GM18873 (cell line): ENCODE data around the gene AP1M1.
"Not testable (repeated sequence)": the region's sequence is repeated elsewhere in the genome, so short reads cannot be mapped to it uniquely, and the experiment has no call there.

Experiments
- ATAC-seq: cut with Tn5 transposase; IDR thresholded peaks from one replicate; pipeline ENCODE4 v1.9.1; 2021; ENCODE audit warnings: mild to moderate bottlenecking, moderate library complexity, moderate number of reproducible peaks; ENCODE audit not compliant: unreplicated experiment, low FRiP score

The AP1M1 gene

DNA sequence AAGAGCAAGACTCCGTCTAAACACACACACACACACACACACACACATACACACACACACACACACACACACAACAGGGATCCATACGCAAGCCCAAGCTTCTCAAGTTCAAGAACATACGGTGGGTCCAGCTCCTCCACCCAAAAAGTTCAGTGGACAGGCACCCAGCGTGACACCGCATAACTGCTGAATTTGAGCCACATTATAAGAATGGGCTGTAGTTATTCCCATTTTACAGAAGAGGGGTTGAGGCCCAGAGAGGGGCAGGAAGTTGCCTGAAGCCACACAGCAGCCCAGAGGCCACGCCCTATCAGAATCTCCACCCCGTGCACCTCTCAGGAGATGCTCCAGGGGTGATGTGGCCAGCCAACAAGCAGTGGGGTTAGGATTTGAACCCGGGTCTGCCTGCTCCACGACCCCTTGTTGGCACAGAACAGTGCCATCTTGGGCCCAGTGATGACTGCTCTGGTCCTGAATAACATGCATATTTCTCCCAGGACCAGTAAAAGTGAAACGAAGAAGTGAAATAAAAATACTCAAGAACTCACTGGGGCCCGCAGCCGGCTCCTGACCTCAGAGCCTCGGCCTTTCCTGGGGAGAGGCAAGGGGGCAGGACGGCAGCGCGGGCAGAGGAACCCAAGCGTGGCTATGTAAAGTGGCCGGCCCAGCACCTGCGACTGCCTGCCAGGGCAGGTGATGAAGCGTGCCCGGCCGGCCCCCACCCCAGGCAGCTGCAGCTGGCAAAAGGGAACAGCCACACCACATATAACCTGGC is 61.9 kb downstream of the AP1M1 start:
- ATAC-seq, result no peak

DNA sequence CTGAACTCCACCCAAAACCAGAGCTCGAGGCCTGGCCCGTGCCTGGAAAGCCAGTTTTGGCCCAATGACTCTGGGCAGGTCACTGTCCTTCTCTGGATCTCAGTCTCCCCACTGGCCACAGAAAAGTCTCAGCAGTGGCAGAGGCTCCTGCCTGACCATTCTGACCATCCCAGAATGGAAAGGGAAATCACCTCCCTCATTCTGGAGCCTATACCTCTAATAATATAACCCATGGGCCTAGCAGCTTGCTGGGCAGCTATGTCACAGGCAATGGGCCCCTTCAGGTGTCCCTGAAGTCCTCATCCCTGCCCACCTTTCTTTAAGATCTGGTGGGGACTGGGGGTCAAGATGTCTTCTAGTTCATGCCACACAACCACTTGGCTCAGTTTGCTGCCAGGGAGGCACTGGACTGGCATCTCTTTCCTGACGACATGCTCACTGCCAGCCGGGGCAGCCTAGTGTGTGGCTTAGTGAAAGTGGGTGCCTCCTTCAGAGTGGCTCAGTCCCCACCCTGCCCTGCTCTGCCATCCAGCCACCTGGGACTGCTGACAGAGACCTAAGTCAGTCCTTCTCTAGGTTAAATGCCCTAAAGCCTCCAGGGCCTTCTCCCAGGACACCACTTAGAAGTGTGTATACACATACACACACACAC is 62.6 kb downstream of the AP1M1 start:
- no peak for ATAC-seq

DNA sequence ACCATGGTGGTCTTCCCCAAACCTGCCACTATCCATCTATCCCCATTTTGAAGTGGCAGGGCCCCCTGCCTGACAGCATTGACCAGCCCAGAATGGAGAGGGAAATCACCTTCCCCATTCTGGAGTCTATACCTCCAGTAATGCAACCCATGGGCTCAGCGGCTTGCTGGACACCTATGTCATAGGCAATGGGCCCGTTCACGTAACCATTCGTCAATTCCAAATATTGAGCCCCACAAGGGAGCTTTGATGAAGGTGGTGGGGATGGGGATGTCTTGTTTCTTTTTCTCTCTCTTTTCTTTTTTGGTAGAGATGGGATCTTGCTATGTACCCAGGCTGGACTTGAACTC is 63.1 kb downstream of the AP1M1 start:
- ATAC-seq, result no peak

DNA sequence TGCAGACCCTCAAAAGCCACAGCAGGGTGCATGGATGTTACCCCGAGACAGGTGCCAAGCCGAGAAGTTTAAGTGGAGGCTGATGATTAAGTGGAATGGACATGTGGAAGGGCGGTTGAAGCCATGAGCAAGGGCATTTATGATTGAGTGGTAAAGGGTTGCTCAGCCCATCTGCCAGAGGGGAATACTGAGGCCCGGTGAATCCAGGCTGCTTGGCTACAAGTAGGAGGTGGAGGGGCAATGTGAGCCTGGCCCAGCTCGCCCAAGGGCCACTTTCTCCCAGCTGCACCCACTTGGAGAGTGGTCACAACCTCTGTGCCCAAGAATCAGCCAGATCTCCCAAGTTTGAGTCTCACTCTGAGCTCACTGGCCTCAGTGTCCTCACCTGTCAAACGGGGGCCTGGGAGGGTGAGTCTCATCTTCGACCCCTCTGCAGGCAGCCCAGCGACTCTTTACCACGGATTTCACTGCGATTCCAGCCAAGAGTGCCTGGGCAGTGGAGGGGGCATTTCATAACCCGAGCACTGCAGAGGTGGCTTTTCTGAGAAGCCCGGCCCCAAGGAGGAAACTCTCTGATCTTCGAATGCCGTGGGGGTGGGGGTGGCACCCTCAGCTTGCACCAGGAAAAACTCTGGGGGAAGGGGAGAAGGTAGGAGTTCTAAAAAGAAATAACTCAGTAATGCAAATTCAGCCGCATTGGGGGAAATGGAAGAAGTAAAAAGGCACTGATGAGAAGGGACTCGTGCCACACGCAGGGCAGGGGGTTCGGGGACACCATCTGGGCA is 64.1 kb downstream of the AP1M1 start:
- no peak for ATAC-seq

DNA sequence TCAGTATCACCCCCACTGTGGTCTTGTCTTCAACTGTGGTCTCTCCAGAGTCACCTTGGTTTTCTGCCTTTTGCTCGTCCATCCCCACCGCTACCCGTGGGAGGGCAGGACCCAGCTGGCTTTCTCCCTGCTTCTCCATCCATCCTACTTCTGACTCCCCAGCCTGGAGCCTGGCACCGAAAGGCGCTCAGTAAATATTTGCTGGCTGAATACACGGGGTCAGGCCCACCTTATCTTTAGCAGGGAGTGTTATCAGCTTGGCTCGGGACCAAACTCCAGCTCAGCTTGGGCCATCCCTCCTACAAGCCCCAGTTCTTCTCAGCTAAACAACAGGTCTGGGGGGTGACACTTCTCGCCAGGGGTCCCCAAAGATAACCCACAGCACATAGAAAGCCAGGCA is 64.9 kb downstream of the AP1M1 start:
- no peak for ATAC-seq

DNA sequence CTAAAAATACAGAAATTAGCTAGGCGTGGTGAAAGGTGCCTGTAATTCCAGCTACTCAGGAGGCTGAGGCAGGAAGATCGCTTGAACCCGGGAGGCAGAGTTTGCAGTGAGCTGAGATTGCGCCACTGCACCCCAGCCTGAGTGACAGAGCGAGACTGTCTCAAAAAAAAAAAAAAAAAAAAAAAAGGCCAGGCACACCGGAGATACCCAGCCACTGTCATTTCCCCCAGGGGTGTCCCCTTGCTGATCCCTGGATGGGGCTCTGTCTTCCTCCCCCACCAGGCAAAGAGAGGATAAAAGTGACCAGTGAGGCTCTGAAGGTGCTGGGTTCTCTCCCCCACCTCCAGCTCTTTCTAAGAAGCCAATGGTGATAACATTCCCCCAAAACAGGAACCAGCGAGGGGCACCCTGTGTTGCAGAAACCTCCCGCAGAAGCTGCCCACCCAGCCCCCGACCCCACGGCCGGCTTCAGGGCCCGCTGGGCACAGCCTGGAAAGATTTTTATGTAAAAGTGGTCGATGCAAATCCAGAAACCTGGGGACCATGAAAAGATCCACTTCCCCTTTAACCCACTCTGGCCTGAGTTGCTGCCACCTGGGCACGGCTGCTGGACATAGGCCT is 65.5 kb downstream of the AP1M1 start:
- no peak for ATAC-seq

DNA sequence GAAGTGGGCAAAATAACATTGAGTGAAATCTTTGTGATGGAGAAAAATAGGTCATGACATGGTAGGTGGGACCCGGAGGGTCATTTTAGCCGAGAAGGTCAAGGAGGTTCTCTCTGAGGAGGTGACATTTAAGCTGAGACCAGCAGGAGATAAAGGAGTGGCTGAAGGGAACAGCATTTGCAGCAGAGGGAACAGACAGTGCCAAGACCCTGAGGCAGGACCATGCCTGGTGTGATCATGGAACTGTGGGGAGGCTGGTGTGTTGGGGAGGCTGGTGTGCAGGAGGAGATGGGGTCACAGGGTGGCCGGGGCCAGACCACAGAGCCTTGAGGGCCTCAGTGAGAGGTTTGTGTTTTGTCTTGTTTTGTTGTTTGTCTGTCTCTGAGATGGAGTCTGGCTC is 67.5 kb downstream of the AP1M1 start:
- no peak for ATAC-seq

DNA sequence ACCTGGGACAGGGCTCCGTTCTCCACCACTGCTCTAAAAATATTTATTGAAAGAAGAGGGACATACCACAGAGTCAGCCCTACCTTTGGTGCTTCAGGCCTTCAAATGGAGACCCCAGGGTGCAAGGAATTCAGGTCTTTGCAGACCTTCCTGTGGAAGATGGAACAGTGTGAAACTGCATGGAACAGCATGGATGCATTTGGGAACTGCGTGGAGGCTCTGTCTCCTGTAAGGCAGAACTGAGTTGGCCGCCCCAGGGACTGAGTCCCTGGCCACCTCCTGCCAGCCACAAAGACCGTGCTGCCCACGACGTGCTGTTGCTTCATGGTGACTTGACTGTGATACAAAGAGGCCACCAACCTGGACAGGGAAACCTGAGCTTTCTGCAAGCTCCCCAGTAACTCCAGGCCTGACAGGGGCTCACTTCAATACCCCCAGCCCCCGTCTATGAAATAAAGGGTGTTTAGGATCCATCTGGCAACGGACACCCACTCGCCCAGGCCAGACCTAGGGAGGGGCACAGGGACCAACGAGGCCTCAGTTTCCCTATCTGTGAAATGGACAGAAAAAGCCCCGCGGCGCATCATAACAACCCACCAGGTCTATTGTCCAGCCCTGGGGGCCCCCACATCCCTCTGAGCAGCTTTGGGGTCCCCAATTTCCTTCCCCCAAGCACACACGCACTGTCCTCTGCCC is 68.3 kb downstream of the AP1M1 start:
- no peak for ATAC-seq

DNA sequence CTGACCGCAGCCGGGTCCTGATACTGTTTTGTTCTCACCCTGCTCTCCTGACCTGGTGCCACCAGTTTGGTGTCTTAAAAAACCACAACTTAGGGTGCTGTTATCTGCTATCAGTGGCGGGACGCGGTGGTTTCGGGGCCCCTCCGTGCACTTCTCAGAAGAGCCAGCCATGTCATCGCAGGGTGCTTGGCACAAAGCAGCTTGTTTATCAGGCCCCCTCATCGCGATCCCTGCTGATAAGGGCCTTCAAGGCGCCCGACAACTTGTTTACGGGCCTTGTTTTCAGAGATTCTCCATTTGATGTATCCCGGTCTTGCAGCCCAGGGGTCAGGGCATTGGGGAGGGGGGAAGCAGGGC is 68.9 kb downstream of the AP1M1 start:
- no peak for ATAC-seq

DNA sequence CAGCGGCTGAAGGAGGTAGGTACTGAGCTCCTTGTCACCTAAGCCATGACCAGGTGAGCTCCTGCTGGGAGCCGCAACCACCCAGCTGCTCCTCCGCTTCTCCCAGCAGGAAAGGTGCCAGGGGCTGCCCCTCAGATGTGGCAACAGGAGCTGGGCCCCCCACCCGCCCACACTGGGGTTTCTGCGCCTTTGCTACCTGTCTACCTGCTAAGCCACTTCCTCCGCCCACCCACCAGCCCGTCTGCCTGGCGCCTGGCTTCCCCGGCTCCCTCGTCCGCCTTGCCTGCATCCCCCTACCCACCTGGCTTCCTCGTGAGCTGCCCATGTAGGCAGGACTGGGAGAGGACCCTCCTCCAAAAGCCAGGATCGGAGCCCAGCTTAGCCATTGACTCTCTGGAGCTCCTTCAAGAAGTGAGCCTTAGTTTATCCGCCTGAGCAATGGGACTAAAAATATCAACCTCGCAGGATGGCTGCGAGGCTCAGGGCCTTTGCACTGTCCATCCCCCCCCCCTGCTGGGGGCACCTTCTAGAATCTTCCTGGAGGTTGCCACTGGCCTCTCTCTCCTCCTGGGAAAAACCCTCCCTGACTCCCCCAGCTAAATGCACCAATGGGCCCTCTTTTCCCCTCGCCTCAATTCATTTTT is 71.1 kb downstream of the AP1M1 start:
- ATAC-seq, result no peak

DNA sequence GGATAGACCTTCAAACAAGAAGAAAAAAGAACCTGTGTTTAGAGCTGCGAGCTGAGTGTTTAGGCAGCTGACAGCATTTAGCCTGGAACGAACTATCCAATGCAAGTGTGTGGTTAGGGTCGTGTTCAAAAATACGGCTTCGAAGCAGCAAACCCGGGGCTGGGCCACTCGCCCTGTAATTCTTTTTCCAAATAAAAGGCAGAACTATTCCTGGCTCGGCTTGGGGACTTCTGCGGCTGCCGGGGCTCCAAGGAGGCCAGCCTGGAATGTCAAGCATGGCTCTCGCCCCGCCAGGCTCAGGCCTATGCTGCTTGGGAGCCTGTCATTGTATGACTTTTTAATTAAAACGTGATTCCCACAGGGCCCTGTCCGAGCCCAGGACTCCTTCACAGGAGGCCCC is 75.2 kb downstream of the AP1M1 start:
- ATAC-seq, result no peak

DNA sequence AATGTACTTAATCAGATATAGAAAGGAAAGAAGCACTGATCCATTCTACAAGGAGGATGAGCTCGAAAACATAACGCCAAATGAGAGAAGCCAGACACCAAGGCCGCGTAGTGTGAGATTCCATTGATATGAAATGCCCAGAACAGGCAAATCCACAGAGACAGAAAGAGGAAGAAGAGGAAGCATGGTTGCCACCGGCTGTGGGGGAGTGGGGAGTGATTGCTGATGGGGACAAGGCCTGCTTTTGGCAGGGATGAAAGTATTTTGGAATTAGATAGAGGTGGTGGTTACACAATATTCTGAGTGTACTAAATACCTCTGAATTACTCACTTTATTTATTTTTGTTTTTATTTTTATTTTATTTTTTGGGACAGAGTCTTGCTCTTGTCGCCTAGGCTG is 76.7 kb downstream of the AP1M1 start:
- no peak for ATAC-seq

DNA sequence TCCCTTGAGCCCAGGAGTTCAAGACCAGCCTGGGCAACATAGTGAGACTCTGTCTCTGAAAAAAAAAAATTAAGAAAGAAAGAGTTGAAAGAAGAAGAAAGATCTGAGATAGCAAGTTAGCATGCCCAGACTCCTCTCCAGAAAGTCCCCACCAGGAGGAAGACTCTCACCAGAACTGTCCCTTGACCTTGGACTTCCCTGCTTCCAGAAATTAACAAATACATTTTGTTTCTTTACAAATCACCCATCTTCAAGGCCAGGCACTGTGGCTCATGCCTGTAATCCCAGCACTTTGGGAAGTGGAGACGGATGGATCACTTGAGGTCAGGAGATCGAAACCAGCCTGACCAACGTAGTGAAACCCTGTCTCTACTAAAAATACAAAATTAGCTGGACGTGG is 82.6 kb downstream of the AP1M1 start:
- no peak for ATAC-seq

DNA sequence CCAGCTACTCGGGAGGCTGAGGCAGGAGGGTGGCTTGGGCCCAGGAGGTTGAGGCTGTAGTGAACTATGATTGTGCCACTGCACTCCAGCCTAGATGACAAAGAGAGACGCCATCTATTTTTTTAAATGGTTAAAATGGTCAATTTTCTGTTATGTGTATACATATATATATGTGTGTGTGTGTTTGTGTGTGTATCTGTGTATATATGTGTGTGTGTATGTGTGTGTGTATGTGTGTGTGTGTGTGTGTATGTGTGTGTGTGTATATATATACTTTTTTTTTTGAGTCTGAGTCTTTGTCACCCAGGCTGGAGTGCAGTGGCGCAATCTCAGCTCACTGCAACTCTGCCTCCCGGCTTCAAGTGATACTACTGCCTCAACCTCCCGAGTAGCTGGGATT is 84.0 kb downstream of the AP1M1 start:
- ATAC-seq, result no peak

DNA sequence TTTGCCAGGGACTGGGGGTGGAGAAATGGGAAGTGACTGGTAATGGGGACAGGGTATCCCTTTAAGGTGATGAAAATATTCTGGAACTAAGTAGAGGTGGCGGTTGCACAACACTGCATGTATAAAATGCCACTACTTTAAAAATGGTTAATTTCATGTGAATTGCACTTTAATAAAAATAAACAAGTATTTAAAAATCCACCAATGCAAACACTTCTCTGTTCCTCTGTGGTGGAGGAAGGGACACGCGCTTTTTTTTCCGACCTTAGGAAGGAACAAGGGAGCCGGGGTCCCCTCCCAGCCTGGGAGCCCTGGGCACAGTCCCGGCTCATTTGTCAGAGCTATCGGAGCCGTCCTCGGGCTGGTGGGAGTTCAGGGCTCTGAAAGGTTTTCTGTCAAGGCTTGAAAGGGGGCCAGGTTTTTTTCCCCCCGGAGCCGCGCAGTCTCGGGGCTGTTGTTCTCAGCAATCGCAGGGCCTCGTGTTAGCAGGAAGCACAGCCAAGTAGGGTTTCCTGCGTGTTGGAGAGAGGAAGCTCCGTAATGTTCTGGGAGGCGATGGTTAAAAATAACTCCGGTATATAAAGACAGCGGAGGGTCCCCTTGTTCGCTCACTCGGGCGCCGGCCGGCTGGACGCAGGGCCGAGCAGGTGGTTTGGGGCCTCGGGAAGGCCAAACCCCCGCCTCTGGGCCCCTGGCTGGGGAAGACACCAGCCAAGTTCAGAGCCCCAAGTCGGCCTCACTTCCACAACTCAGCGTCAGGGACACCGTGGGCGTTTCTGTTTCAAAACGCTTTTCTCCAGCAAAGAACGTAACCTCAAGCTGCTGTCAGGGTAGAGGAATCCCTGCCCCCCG is 85.7 kb downstream of the AP1M1 start:
- ATAC-seq, result no peak

DNA sequence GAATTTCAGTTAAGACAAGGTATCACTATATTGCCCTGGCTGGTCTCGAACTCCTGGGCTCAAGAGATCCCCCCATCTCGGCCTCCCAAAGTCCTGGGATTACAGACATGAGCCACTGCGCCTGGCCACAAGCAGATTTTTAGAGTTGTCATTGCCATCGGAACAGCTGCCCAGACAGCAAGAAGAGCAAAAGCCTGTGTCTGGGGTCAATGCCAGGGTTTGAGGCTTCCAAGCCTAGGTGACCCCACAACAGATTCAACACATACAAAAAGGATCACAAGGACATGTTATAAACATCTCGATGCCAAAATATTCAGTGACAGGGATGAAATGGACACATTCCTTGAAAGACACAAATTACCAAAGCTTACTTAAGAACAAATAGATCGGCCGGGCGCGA is 86.8 kb downstream of the AP1M1 start:
- no peak for ATAC-seq

DNA sequence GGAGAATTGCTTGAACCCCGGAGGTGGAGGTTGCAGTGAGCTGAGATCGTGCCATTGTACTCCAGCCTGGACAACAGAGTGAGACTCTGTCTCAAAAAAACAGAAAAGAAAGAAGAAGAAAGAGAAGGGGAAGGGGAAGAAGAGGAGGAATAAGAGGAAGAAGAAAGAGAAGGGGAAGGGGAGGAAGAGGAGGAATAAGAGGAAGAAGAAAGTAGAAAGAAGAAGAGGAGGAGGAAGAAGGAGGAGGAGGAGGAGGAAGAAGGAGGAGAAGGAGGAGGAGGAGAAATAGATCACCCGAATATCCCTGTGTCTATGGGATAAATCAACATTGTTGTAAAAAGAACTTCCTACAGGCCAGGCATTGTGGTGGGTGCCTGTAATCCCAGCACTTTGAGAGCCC is 87.4 kb downstream of the AP1M1 start:
- ATAC-seq, result not testable (repeated sequence)

DNA sequence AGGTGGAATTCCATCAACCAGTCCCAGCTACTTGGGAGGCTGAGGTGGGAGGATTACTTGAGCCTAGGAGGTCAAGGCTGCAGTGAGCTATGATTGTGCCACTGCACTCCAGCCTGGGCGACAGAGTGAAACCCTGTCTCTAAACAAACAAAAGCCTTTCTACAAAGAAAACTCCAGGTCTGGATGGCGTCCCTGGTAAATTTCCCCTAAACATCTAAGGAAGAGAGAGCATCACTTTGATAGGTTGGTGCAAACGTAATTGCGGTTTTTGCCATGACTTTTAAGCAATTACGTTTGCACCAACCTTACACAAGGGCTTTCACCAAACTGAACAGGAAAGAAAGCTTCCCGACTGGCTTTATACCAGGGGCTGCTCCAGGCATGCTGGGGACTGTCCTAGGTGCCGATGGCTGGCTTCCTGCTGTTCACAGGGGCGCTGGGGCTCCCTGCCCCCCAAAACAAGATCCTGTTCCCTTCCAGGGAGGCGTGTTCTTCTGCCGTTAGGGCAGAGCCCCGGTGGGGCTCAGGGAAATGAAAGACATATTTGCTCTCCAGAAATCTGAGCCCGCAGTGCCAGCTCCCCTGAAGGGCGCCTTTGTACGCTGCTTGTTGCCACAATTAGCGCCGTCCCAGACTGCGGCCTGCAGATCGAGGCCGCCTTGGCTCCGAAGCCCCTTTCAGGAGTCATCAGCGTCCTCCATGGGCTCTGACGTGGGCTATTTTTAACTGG is 88.2 kb downstream of the AP1M1 start:
- ATAC-seq, result no peak

DNA sequence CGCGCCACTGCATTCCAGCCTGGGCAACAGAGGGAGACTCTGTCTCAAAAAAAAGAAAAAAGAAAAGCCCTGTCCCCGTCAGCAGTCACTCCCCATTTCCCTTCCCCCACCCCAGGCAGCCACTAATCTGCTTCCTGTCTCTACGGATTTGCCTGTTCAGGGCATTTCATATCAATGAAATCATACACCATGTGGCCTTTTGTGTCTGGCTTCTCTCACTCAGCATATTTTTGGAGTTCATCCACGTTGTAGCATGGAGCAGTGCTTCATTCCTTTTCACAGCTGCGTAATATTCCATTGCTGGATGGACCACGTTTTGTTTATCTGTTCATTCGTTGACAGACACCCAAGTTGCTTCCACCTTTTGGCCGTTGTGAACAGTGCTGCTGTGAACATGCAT is 90.8 kb downstream of the AP1M1 start:
- no peak for ATAC-seq
